ENCODE results near the gene MBL2.

The MBL2 gene

GRCh38 chr10:52747694-52748093 lies 24.9 kb downstream of the MBL2 start (continued):
- TF ChIP-seq CREB5 (CRISPR knock-in tag; IDR thresholded peaks at IDR 0.05; ENCODE audit: low read depth) (no peak), ZNF8 (CRISPR knock-in tag; IDR thresholded peaks at IDR 0.05) (no peak), TSHZ2 (CRISPR knock-in tag; IDR thresholded peaks at IDR 0.05) (no peak), ZFP3 (CRISPR knock-in tag; IDR thresholded peaks at IDR 0.05) (no peak), ZNF70 (CRISPR knock-in tag; IDR thresholded peaks at IDR 0.05) (no peak), TOX (CRISPR knock-in tag; IDR thresholded peaks at IDR 0.05; ENCODE audit: borderline replicate concordance) (no peak), RARB (CRISPR knock-in tag; IDR thresholded peaks at IDR 0.05) (no peak), ISL1 (CRISPR knock-in tag; IDR thresholded peaks at IDR 0.05) (no peak), GLIS3 (CRISPR knock-in tag; IDR thresholded peaks at IDR 0.05) (no peak), TCF4 (CRISPR knock-in tag; IDR thresholded peaks at IDR 0.05; ENCODE audit: borderline replicate concordance) (no peak), ZC3H10 (CRISPR knock-in tag; IDR thresholded peaks at IDR 0.05) (no peak)

- peak; percentile 79; the same call in 2 of the 3 replicates for ATAC-seq
- TF ChIP-seq ZFP3 (CRISPR knock-in tag; IDR thresholded peaks at IDR 0.05), result no peak
- TF ChIP-seq SNAI2 (CRISPR knock-in tag; IDR thresholded peaks at IDR 0.05), result no peak
- TF ChIP-seq TCF4 (CRISPR knock-in tag; IDR thresholded peaks at IDR 0.05; ENCODE audit: borderline replicate concordance), result no peak
- no peak for TF ChIP-seq TSHZ2 (CRISPR knock-in tag; IDR thresholded peaks at IDR 0.05)
- TF ChIP-seq ZFP30 (CRISPR knock-in tag; IDR thresholded peaks at IDR 0.05), result no peak
- TF ChIP-seq ZNF8 (CRISPR knock-in tag; IDR thresholded peaks at IDR 0.05), result no peak
- TF ChIP-seq CREB5 (CRISPR knock-in tag; IDR thresholded peaks at IDR 0.05; ENCODE audit: low read depth), result no peak
- no peak for TF ChIP-seq TOX (CRISPR knock-in tag; IDR thresholded peaks at IDR 0.05; ENCODE audit: borderline replicate concordance)
- no peak for TF ChIP-seq ESRRG (CRISPR knock-in tag; IDR thresholded peaks at IDR 0.05)
- TF ChIP-seq PATZ1 (CRISPR knock-in tag; IDR thresholded peaks at IDR 0.05; ENCODE audit: borderline replicate concordance), result no peak
- TF ChIP-seq OSR1 (CRISPR knock-in tag; IDR thresholded peaks at IDR 0.05), result no peak
- TF ChIP-seq PPARA (CRISPR knock-in tag; IDR thresholded peaks at IDR 0.05; ENCODE audit: borderline replicate concordance), result no peak
- TF ChIP-seq ARNTL (CRISPR knock-in tag; IDR thresholded peaks at IDR 0.05; ENCODE audit: borderline replicate concordance, low read depth), result no peak
- no peak for TF ChIP-seq ZNF565 (CRISPR knock-in tag; conservative IDR thresholded peaks at IDR 0.05; ENCODE audit: low read depth)
These were observed 26.4 kb downstream of the MBL2 start for GRCh38 chr10:52746169-52746568.

GRCh38 chr10:52744057-52744805 lies 28.4 kb downstream of the MBL2 start:
- ATAC-seq, result no peak
- TF ChIP-seq TSHZ2 (CRISPR knock-in tag; IDR thresholded peaks at IDR 0.05) (no peak), ARNTL (CRISPR knock-in tag; IDR thresholded peaks at IDR 0.05; ENCODE audit: borderline replicate concordance, low read depth) (no peak), BACH2 (CRISPR knock-in tag; IDR thresholded peaks at IDR 0.05; ENCODE audit: borderline replicate concordance) (no peak), ZFP30 (CRISPR knock-in tag; IDR thresholded peaks at IDR 0.05) (no peak), TOX (CRISPR knock-in tag; IDR thresholded peaks at IDR 0.05; ENCODE audit: borderline replicate concordance) (no peak), ESRRG (CRISPR knock-in tag; IDR thresholded peaks at IDR 0.05) (no peak), ZNF8 (CRISPR knock-in tag; IDR thresholded peaks at IDR 0.05) (no peak), SNAI2 (CRISPR knock-in tag; IDR thresholded peaks at IDR 0.05) (no peak), TCF4 (CRISPR knock-in tag; IDR thresholded peaks at IDR 0.05; ENCODE audit: borderline replicate concordance) (no peak), ZC3H10 (CRISPR knock-in tag; IDR thresholded peaks at IDR 0.05) (no peak), GLIS3 (CRISPR knock-in tag; IDR thresholded peaks at IDR 0.05) (no peak), OSR1 (CRISPR knock-in tag; IDR thresholded peaks at IDR 0.05) (no peak), CREB5 (CRISPR knock-in tag; IDR thresholded peaks at IDR 0.05; ENCODE audit: low read depth) (no peak), ZNF70 (CRISPR knock-in tag; IDR thresholded peaks at IDR 0.05) (no peak)

All from SK-N-SH treated with all-trans-retinoic acid at 6 μM for 48 hours (cell line).